Measurements from ENCODE around the gene EXOC5.
A peak's percentile ranks its signal among the peaks of the same experiment; 100 is the strongest.
"Not testable (repeated sequence)": the region's sequence is repeated elsewhere in the genome, so short reads cannot be mapped to it uniquely, and the experiment has no call there.

The EXOC5 gene

GRCh38 chr14:57268161-57269069 is at the start of gene EXOC5, which contains the start of gene AP5M1:
EXOC5 (minus strand) TSS chr14:57268905; CDS start chr14:57268648, 257 bp downstream.
AP5M1 (plus strand) TSS chr14:57268971; CDS start chr14:57269315, 344 bp downstream.
- peak; percentile 94 for DNase-seq

GRCh38 chr14:57317248-57317833 is 48.6 kb upstream of the EXOC5 start:
- peak; percentile 79 for DNase-seq

- no peak for DNase-seq
Observed at GRCh38 chr14:57314396-57315089, 45.8 kb upstream of the EXOC5 start.

- DNase-seq, result no peak
Observed at GRCh38 chr14:57302883-57303282, 34.2 kb upstream of the EXOC5 start.

GRCh38 chr14:57299511-57299910 is 30.8 kb upstream of the EXOC5 start:
- DNase-seq, result no peak

GRCh38 chr14:57297852-57298251 is 29.1 kb upstream of the EXOC5 start:
- DNase-seq, result no peak

- DNase-seq, result no peak
Observed at GRCh38 chr14:57295239-57295638, 26.5 kb upstream of the EXOC5 start.

- no peak for DNase-seq
Observed at GRCh38 chr14:57293866-57294837, 25.4 kb upstream of the EXOC5 start.

- no peak for DNase-seq
Observed at GRCh38 chr14:57291692-57292647, 23.3 kb upstream of the EXOC5 start.

- no peak for DNase-seq
Observed at GRCh38 chr14:57290751-57291150, 22.0 kb upstream of the EXOC5 start.

GRCh38 chr14:57287745-57288144 is 19.0 kb upstream of the EXOC5 start:
- DNase-seq, result no peak

- DNase-seq, result no peak
Observed at GRCh38 chr14:57277062-57277461, 8.4 kb upstream of the EXOC5 start.

GRCh38 chr14:57275023-57275664 is 6.4 kb upstream of the EXOC5 start:
- no peak for DNase-seq

- DNase-seq, result no peak
Observed at GRCh38 chr14:57274551-57274950, 5.8 kb upstream of the EXOC5 start.

- no peak for DNase-seq
Observed at GRCh38 chr14:57273236-57273635, 4.5 kb upstream of the EXOC5 start.

- DNase-seq, result no peak
Observed at GRCh38 chr14:57266065-57266464, 2.6 kb downstream of the EXOC5 start.

- no peak for DNase-seq
Observed at GRCh38 chr14:57262117-57262516, 6.6 kb downstream of the EXOC5 start.

GRCh38 chr14:57261604-57262003 is 7.1 kb downstream of the EXOC5 start:
- no peak for DNase-seq

- no peak for DNase-seq
Observed at GRCh38 chr14:57259672-57260071, 9.0 kb downstream of the EXOC5 start.

GRCh38 chr14:57258221-57258620 is 10.5 kb downstream of the EXOC5 start:
- DNase-seq, result not testable (repeated sequence)

- DNase-seq, result no peak
Observed at GRCh38 chr14:57254884-57255283, 13.8 kb downstream of the EXOC5 start.
